CD4-positive, alpha-beta memory T cell (primary cell): Measurements from ENCODE around the gene KCNJ4. TPM values are rescaled to one million over a fixed set of nuclear protein-coding genes. Genes with fewer than 3 reads are reported as not detected.

Source experiments
- CTCF ChIA-PET: fragments of 350-600 bp; sonication (Branson Sonifier 250); formaldehyde crosslinking; loops from one replicate; lab custom pipeline; 2021; ENCODE audit warnings: inconsistent platforms; ENCODE audit not compliant: partially characterized antibody; lab: Charles Lee
- POLR2A ChIA-PET: fragments of 350-600 bp; sonication (Branson Sonifier 250); formaldehyde crosslinking; loops from one replicate; lab custom pipeline; 2021; ENCODE audit not compliant: partially characterized antibody; lab: Charles Lee
- DNase-seq, 5 donors: peaks; one replicate each; pipeline versions ENCODE4 v3.0.0 to v3.0.0-alpha.2; 2020 to 2022; ENCODE audit warnings: mixed read lengths in 1 of 5
- H3K27ac ChIP-seq: one replicate; pipeline ENCODE4 v1.7.0; 2013; ENCODE audit warnings: low read depth, low read length
- H3K27me3 ChIP-seq: 2 replicates; pipeline ENCODE4 v1.7.0; 2013; ENCODE audit warnings: mild to moderate bottlenecking, low read length, moderate library complexity; ENCODE audit not compliant: insufficient read depth
- H3K36me3 ChIP-seq: 2 replicates; pipeline ENCODE4 v1.7.0; 2013; ENCODE audit warnings: mild to moderate bottlenecking, low read length, moderate library complexity; ENCODE audit not compliant: insufficient read depth
- H3K4me1 ChIP-seq: 2 replicates; pipeline ENCODE4 v1.7.0; 2013; ENCODE audit warnings: mild to moderate bottlenecking, low read length, moderate library complexity; ENCODE audit not compliant: insufficient read depth
- H3K4me3 ChIP-seq, 2 donors: one replicate each; pipeline ENCODE4 v1.7.0; 2013; ENCODE audit warnings: low read length in 2 of 2, mild to moderate bottlenecking in 1 of 2
- H3K9me3 ChIP-seq, 2 donors: one replicate each; pipeline ENCODE4 v1.7.0; 2013; ENCODE audit warnings: low read length in 2 of 2, control low read depth in 1 of 2; ENCODE audit not compliant: control insufficient read depth in 1 of 2
- H3K27ac Mint-ChIP-seq, 7 donors: one replicate each; pipeline ENCODE4 v1.8.0; 2020 to 2021; ENCODE audit warnings: mixed read lengths in 7 of 7, mild to moderate bottlenecking in 6 of 7, inconsistent platforms in 3 of 7, moderate library complexity in 3 of 7
- H3K27me3 Mint-ChIP-seq, 2 donors: one replicate each; pipeline ENCODE4 v1.8.0; 2020 to 2021; ENCODE audit warnings: mixed read lengths in 2 of 2
- H3K36me3 Mint-ChIP-seq, 2 donors: one replicate each; pipeline ENCODE4 v1.8.0; 2020 to 2021; ENCODE audit warnings: mixed read lengths in 2 of 2, inconsistent platforms in 1 of 2, mild to moderate bottlenecking in 1 of 2
- H3K4me1 Mint-ChIP-seq, 4 donors: one replicate each; pipeline ENCODE4 v1.8.0; 2020 to 2021; ENCODE audit warnings: mixed read lengths in 4 of 4, mild to moderate bottlenecking in 1 of 4
- H3K4me3 Mint-ChIP-seq, 8 donors: one replicate each; pipeline ENCODE4 v1.8.0; 2020 to 2021; ENCODE audit warnings: mixed read lengths in 8 of 8, mild to moderate bottlenecking in 7 of 8, moderate library complexity in 6 of 8, inconsistent platforms in 3 of 8
- H3K9me3 Mint-ChIP-seq, 8 donors: one replicate each; pipeline ENCODE4 v1.8.0; 2020 to 2021; ENCODE audit warnings: mixed read lengths in 8 of 8, mild to moderate bottlenecking in 5 of 8, inconsistent platforms in 3 of 8, moderate library complexity in 1 of 8
- intact Hi-C: fragments of 100-400 bp; cut with micrococcal nuclease; formaldehyde crosslinking; loops from one replicate; pipeline ENCODE4 v1.15.1; 2023
- polyA plus RNA-seq, 2 donors: library from polyadenylated mRNA; unstranded; fragments of 300-500 nt; fragmentation: Illumina TruSeq; gene quantifications; one replicate each; pipeline ENCODE4 v1.2.3, GENCODE V29; 2021
- total RNA-seq, 2 experiments: library from RNA; stranded (reverse); gene quantifications; one replicate each; pipeline ENCODE4 v1.2.3, GENCODE V29; 2021

Gene KCNJ4
- total and polyA plus RNA-seq, 4 experiments from 2014 or later, result not detected

GRCh38 chr22:38423512-38424503, 31.2 kb downstream of the KCNJ4 start:
- ChIA-PET CTCF (no interaction called here), POLR2A (no interaction called here)
- H3K36me3 ChIP-seq, result no peaks in the 10 kb centered on the region
- Mint-ChIP-seq H3K9me3 (peaks cover 0 to 1% (median 0%) of the 10 kb centered on the region in 8 donors), H3K27ac (no peak overlapping the region), H3K4me1 (no peaks in the 10 kb centered on the region), H3K4me3 (no peak overlapping the region), H3K36me3 (no peaks in the 10 kb centered on the region), H3K27me3 (no peaks in the 10 kb centered on the region)
- intact Hi-C loops, result no loop called here
- H3K9me3 ChIP-seq, result no peaks in the 10 kb centered on the region
- no peaks in the 10 kb centered on the region for H3K27me3 ChIP-seq
- DNase-seq, result no peak
- H3K4me3 ChIP-seq, result no peak overlapping the region
- no peaks in the 10 kb centered on the region for H3K4me1 ChIP-seq
- H3K27ac ChIP-seq, result no peak overlapping the region

GRCh38 chr22:38422611-38423511, 32.1 kb downstream of the KCNJ4 start:
- no peak overlapping the region for H3K27ac Mint-ChIP-seq
- H3K36me3 ChIP-seq, result no peaks in the 10 kb centered on the region
- H3K4me1 ChIP-seq, result no peaks in the 10 kb centered on the region
- H3K27ac ChIP-seq, result no peak overlapping the region
- H3K27me3 ChIP-seq, result no peaks in the 10 kb centered on the region
- no peak overlapping the region for H3K4me3 ChIP-seq
- no peaks in the 10 kb centered on the region for H3K27me3 Mint-ChIP-seq
- no peaks in the 10 kb centered on the region for H3K9me3 ChIP-seq
- no peak for DNase-seq
- no peaks in the 10 kb centered on the region for H3K36me3 Mint-ChIP-seq
- intact Hi-C loops, result no loop called here
- H3K4me3 Mint-ChIP-seq, result no peak overlapping the region
- no peaks in the 10 kb centered on the region for H3K4me1 Mint-ChIP-seq
- POLR2A ChIA-PET, result no interaction called here
- CTCF ChIA-PET, result no interaction called here
- H3K9me3 Mint-ChIP-seq, result peaks cover 0 to 1% (median 0%) of the 10 kb centered on the region in 8 donors

- H3K9me3 ChIP-seq, result no peaks in the 10 kb centered on the region
- ChIA-PET POLR2A (no interaction called here), CTCF (no interaction called here)
These were observed 34.3 kb downstream of the KCNJ4 start for GRCh38 chr22:38420734-38421133.

GRCh38 chr22:38419858-38420160, 35.2 kb downstream of the KCNJ4 start:
- intact Hi-C loops, result no loop called here
- Mint-ChIP-seq H3K4me1 (no peaks in the 10 kb centered on the region), H3K36me3 (no peaks in the 10 kb centered on the region), H3K9me3 (no peaks in the 10 kb centered on the region), H3K27ac (no peak overlapping the region), H3K4me3 (no peak overlapping the region), H3K27me3 (no peaks in the 10 kb centered on the region)
- no peak for DNase-seq
- ChIA-PET POLR2A (no interaction called here), CTCF (no interaction called here)
- no peak overlapping the region for H3K27ac ChIP-seq
- no peak overlapping the region for H3K4me3 ChIP-seq
- no peaks in the 10 kb centered on the region for H3K9me3 ChIP-seq
- no peaks in the 10 kb centered on the region for H3K27me3 ChIP-seq
- no peaks in the 10 kb centered on the region for H3K4me1 ChIP-seq
- no peaks in the 10 kb centered on the region for H3K36me3 ChIP-seq

More at GRCh38 chr22:38420734-38421133, 34.3 kb downstream of the KCNJ4 start:
- intact Hi-C loops, result no loop called here
- H3K27ac Mint-ChIP-seq, result no peak overlapping the region
- H3K9me3 Mint-ChIP-seq, result no peaks in the 10 kb centered on the region
- H3K27me3 Mint-ChIP-seq, result no peaks in the 10 kb centered on the region
- no peaks in the 10 kb centered on the region for H3K27me3 ChIP-seq
- H3K4me3 Mint-ChIP-seq, result no peak overlapping the region
- no peak for DNase-seq
- no peaks in the 10 kb centered on the region for H3K36me3 ChIP-seq
- no peaks in the 10 kb centered on the region for H3K36me3 Mint-ChIP-seq
- no peaks in the 10 kb centered on the region for H3K4me1 ChIP-seq
- no peak overlapping the region for H3K27ac ChIP-seq
- no peaks in the 10 kb centered on the region for H3K4me1 Mint-ChIP-seq
- H3K4me3 ChIP-seq, result no peak overlapping the region

GRCh38 chr22:38419121-38419857, 35.7 kb downstream of the KCNJ4 start:
- no peaks in the 10 kb centered on the region for H3K27me3 ChIP-seq

GRCh38 chr22:38418589-38418988, 36.4 kb downstream of the KCNJ4 start:
- Mint-ChIP-seq H3K27ac (no peak overlapping the region), H3K27me3 (no peaks in the 10 kb centered on the region), H3K9me3 (no peaks in the 10 kb centered on the region), H3K36me3 (no peaks in the 10 kb centered on the region), H3K4me1 (no peaks in the 10 kb centered on the region), H3K4me3 (no peak overlapping the region)
- Histone ChIP-seq H3K27me3 (no peaks in the 10 kb centered on the region), H3K4me3 (no peak overlapping the region), H3K4me1 (no peaks in the 10 kb centered on the region), H3K27ac (no peak overlapping the region), H3K9me3 (no peaks in the 10 kb centered on the region), H3K36me3 (no peaks in the 10 kb centered on the region)
- intact Hi-C loops, result no loop called here
- no peak for DNase-seq
- POLR2A ChIA-PET, result no interaction called here
- CTCF ChIA-PET, result no interaction called here

More at GRCh38 chr22:38419121-38419857, 35.7 kb downstream of the KCNJ4 start:
- Mint-ChIP-seq H3K27ac (peak overlapping the region in 2 of 7 donors; percentile 42 to 73), H3K36me3 (no peaks in the 10 kb centered on the region), H3K9me3 (no peaks in the 10 kb centered on the region), H3K27me3 (no peaks in the 10 kb centered on the region), H3K4me3 (no peak overlapping the region), H3K4me1 (no peaks in the 10 kb centered on the region)
- POLR2A ChIA-PET, result no interaction called here
- no peak for DNase-seq
- CTCF ChIA-PET, result no interaction called here
- intact Hi-C loops, result no loop called here
- H3K9me3 ChIP-seq, result no peaks in the 10 kb centered on the region
- H3K4me1 ChIP-seq, result no peaks in the 10 kb centered on the region
- H3K27ac ChIP-seq, result no peak overlapping the region
- no peaks in the 10 kb centered on the region for H3K36me3 ChIP-seq
- no peak overlapping the region for H3K4me3 ChIP-seq
